ACC112 (cell line): ENCODE results near the gene ALOX12.
A peak's percentile ranks its signal among the peaks of the same experiment; 100 is the strongest.

Source experiments
- H2AFZ ChIP-seq: fragments of 200-600 bp; sonication (generic); one replicate; pipeline ENCODE4 v1.6.0; 2017; ENCODE audit warnings: antibody characterized with exemption, low read length; ENCODE audit not compliant: unreplicated experiment
- H3K27ac ChIP-seq: fragments of 200-600 bp; sonication (generic); 2 replicates; pipeline ENCODE4 v1.5.1; 2014; ENCODE audit warnings: low read depth, mild to moderate bottlenecking, antibody characterized with exemption, low read length, moderate library complexity
- H3K27me3 ChIP-seq: fragments of 200-600 bp; sonication (generic); 2 replicates; pipeline ENCODE4 v1.6.1; 2014; ENCODE audit warnings: mild to moderate bottlenecking, antibody characterized with exemption, low read length, moderate library complexity, mixed read lengths; ENCODE audit not compliant: insufficient read depth
- H3K36me3 ChIP-seq: fragments of 200-600 bp; sonication (generic); 2 replicates; pipeline ENCODE4 v1.6.1; 2016; ENCODE audit warnings: mild to moderate bottlenecking, antibody characterized with exemption, low read length, moderate library complexity, mixed read lengths; ENCODE audit not compliant: insufficient read depth
- H3K4me1 ChIP-seq: fragments of 200-600 bp; sonication (generic); one replicate; pipeline ENCODE4 v1.6.1; 2016; ENCODE audit warnings: low read length, mixed read lengths; ENCODE audit not compliant: insufficient read depth, unreplicated experiment, control insufficient read depth
- H3K4me3 ChIP-seq: fragments of 200-600 bp; sonication (generic); 2 replicates; pipeline ENCODE4 v1.5.1; 2014; ENCODE audit warnings: mild to moderate bottlenecking, low read depth, low read length
- H3K79me2 ChIP-seq: fragments of 200-600 bp; sonication (generic); one replicate; pipeline ENCODE4 v1.6.0; 2016; ENCODE audit warnings: low read length; ENCODE audit not compliant: control insufficient read depth, unreplicated experiment, insufficient read depth

The ALOX12 gene

GRCh38 chr17:7022781-7023571, 27.1 kb downstream of the ALOX12 start, which contains the start of gene BCL6B:
Gene BCL6B (plus strand): TSS chr17:7023050. CDS start chr17:7023672, 622 bp downstream.
- H3K79me2 ChIP-seq = no peaks in the 10 kb centered on the region
- no peak within 1 kb of the TSS for H3K27ac ChIP-seq
- peaks cover 13% of the 10 kb centered on the region for H3K27me3 ChIP-seq
- H2AFZ ChIP-seq = no peak within 1 kb of the TSS
- H3K4me3 ChIP-seq = peak within 1 kb of the TSS; percentile 65
- H3K36me3 ChIP-seq = no peaks in the 10 kb centered on the region
- H3K4me1 ChIP-seq = peaks cover 7% of the 10 kb centered on the region

GRCh38 chr17:7023576-7024401, 27.9 kb downstream of the ALOX12 start:
- H3K36me3 ChIP-seq = no peaks in the 10 kb centered on the region
- no peak overlapping the region for H2AFZ ChIP-seq
- H3K4me1 ChIP-seq = peaks cover 7% of the 10 kb centered on the region
- H3K27ac ChIP-seq = no peak overlapping the region
- H3K4me3 ChIP-seq = no peak overlapping the region
- H3K79me2 ChIP-seq = no peaks in the 10 kb centered on the region
- peaks cover 13% of the 10 kb centered on the region for H3K27me3 ChIP-seq

- Histone ChIP-seq H3K4me3 (no peak overlapping the region), H3K36me3 (no peaks in the 10 kb centered on the region), H3K4me1 (peaks cover 4% of the 10 kb centered on the region), H3K27me3 (peaks cover 13% of the 10 kb centered on the region), H3K79me2 (no peaks in the 10 kb centered on the region), H3K27ac (no peak overlapping the region), H2AFZ (no peak overlapping the region)
Measured at GRCh38 chr17:7024402-7024785, 28.5 kb downstream of the ALOX12 start.

- H3K27me3 ChIP-seq = peaks cover 13% of the 10 kb centered on the region
- peaks cover 2% of the 10 kb centered on the region for H3K4me1 ChIP-seq
- H3K36me3 ChIP-seq = no peaks in the 10 kb centered on the region
- H3K27ac ChIP-seq = no peak overlapping the region
- no peaks in the 10 kb centered on the region for H3K79me2 ChIP-seq
- H2AFZ ChIP-seq = no peak overlapping the region
- no peak overlapping the region for H3K4me3 ChIP-seq
Measured at GRCh38 chr17:7025245-7025644, 29.4 kb downstream of the ALOX12 start.

GRCh38 chr17:7026471-7027115, 30.7 kb downstream of the ALOX12 start:
- H3K4me1 ChIP-seq = no peaks in the 10 kb centered on the region
- H2AFZ ChIP-seq = no peak overlapping the region
- peaks cover 13% of the 10 kb centered on the region for H3K27me3 ChIP-seq
- H3K27ac ChIP-seq = no peak overlapping the region
- H3K4me3 ChIP-seq = no peak overlapping the region
- H3K36me3 ChIP-seq = no peaks in the 10 kb centered on the region
- H3K79me2 ChIP-seq = no peaks in the 10 kb centered on the region

- Histone ChIP-seq H3K27ac (no peak overlapping the region), H2AFZ (no peak overlapping the region), H3K27me3 (peaks cover 13% of the 10 kb centered on the region), H3K36me3 (no peaks in the 10 kb centered on the region), H3K4me1 (no peaks in the 10 kb centered on the region), H3K4me3 (no peak overlapping the region), H3K79me2 (no peaks in the 10 kb centered on the region)
Measured at GRCh38 chr17:7027335-7027734, 31.5 kb downstream of the ALOX12 start.

GRCh38 chr17:7029096-7029495, 33.2 kb downstream of the ALOX12 start:
- Histone ChIP-seq H3K27ac (no peak overlapping the region), H3K27me3 (no peaks in the 10 kb centered on the region), H3K79me2 (no peaks in the 10 kb centered on the region), H3K36me3 (no peaks in the 10 kb centered on the region), H3K4me1 (no peaks in the 10 kb centered on the region), H2AFZ (no peak overlapping the region), H3K4me3 (no peak overlapping the region)

GRCh38 chr17:7029659-7030058, 33.8 kb downstream of the ALOX12 start:
- no peak overlapping the region for H3K4me3 ChIP-seq
- H3K27ac ChIP-seq = no peak overlapping the region
- H3K27me3 ChIP-seq = no peaks in the 10 kb centered on the region
- H3K79me2 ChIP-seq = no peaks in the 10 kb centered on the region
- no peaks in the 10 kb centered on the region for H3K4me1 ChIP-seq
- H3K36me3 ChIP-seq = no peaks in the 10 kb centered on the region
- H2AFZ ChIP-seq = no peak overlapping the region

GRCh38 chr17:7034955-7035590, 39.2 kb downstream of the ALOX12 start:
- Histone ChIP-seq H3K27me3 (no peaks in the 10 kb centered on the region), H2AFZ (peak overlapping the region; percentile 90), H3K79me2 (peaks cover 4% of the 10 kb centered on the region), H3K27ac (peak overlapping the region; percentile 71), H3K36me3 (no peaks in the 10 kb centered on the region), H3K4me1 (peaks cover 5% of the 10 kb centered on the region), H3K4me3 (peak overlapping the region; percentile 86)
